RPMI8226 (cell line): ENCODE measurements around the gene GMPPA.

Experiments used
- DNase-seq: peaks from one replicate; pipeline ENCODE4 v3.0.0-alpha.2; 2015

The GMPPA gene

DNA sequence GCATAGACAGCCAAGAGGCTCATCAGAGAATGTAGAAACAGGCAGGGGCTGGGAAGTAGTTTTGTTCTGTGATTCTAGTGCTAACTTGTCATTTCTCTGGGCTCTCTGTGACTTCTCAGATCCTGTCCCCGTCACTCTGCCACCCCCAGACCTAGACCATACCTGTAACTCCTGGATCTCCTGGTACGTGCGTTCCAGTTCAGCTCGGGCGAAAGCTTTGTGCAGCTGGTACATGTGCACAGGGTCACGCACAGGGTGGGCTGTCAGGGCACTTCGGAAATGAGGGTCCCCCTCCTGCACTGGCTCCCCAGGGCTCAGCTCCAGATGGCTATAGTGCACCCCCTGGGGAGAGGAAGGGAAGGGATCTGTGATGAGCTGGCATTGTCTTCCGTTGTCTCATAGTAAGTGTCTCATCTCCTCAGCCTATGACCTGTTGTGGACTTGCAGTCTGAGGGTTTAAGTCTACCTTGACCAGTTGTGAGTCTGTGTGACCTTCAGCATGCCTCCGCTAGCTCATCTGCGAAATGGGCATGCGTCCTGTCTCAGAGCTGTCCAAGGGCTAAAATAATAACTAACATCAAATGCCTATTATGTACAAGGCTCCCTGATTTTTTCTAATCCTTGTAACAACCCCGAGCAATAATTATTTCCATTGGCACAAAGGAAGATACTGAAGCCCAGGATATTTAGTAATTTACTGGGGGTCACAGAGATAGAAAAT is 42.3 kb downstream of the GMPPA start:
- no peak for DNase-seq

GRCh38 chr2:219541611-219542180 is 43.0 kb downstream of the GMPPA start:
- DNase-seq: peak; percentile 89

GRCh38 chr2:219542931-219543595 is 44.4 kb downstream of the GMPPA start:
- DNase-seq: peak; percentile 55

GRCh38 chr2:219543596-219544358 is 45.1 kb downstream of the GMPPA start, which contains the start of the genes CHPF and TMEM198:
TSS of gene CHPF (minus strand) at chr2:219543809. CDS start at chr2:219543538, 271 bp downstream.
TSS of gene TMEM198 (plus strand) at chr2:219544028. CDS start at chr2:219544728, 700 bp downstream.
- DNase-seq: peak; percentile 96

DNA sequence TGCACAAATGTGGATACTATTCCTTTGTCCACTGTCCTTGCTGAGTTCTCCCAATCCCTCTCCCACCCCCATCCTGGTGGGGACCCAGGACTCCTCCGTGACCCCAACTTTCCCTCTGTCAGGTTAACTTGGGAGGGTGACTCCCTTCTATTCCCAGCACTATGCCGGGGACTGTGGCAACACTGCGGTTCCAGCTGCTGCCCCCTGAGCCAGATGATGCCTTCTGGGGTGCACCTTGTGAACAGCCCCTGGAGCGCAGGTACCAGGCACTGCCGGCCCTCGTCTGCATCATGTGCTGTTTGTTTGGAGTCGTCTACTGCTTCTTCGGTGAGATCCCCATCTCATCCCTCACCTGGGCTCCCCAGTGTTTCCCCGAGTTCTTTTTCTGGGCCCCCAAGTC is 45.9 kb downstream of the GMPPA start:
- no peak for DNase-seq

- DNase-seq: no peak
Observed at GRCh38 chr2:219545295-219545942, 46.7 kb downstream of the GMPPA start.

- no peak for DNase-seq
Observed at GRCh38 chr2:219545943-219546352, 47.3 kb downstream of the GMPPA start.

DNA sequence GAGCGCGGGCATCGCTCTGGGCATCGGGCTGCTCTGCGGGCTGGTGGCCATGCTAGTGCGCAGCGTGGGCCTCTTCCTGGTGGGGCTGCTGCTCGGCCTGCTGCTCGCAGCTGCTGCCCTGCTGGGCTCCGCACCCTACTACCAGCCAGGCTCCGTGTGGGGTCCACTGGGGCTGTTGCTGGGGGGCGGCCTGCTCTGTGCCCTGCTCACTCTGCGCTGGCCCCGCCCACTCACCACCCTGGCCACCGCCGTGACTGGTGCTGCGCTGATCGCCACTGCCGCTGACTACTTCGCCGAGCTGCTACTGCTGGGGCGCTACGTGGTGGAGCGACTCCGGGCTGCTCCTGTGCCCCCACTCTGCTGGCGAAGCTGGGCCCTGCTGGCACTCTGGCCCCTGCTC is 48.9 kb downstream of the GMPPA start:
- no peak for DNase-seq

GRCh38 chr2:219548990-219549389 is 50.3 kb downstream of the GMPPA start:
- DNase-seq: no peak

DNA sequence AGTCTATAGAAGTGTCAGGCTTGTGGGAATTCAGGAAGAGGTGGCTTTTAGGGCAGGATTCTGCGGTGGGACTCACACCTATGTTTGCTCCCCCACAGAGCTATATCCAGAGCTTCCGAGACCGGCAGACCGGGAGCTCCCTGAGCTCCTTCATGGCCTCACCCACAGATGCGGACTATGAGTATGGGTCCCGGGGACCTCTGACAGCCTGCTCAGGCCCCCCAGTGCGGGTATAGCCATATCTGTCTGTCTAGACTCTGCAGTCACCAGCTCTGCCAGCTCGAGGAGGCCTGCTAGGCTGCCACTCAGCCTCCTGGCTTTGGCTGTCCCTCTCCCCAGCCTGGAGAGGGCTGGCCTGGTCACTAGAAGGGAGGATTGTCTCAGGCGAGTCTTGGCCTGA is 50.9 kb downstream of the GMPPA start:
- no peak for DNase-seq

GRCh38 chr2:219551441-219552381 is 53.0 kb downstream of the GMPPA start:
- DNase-seq: no peak

DNA sequence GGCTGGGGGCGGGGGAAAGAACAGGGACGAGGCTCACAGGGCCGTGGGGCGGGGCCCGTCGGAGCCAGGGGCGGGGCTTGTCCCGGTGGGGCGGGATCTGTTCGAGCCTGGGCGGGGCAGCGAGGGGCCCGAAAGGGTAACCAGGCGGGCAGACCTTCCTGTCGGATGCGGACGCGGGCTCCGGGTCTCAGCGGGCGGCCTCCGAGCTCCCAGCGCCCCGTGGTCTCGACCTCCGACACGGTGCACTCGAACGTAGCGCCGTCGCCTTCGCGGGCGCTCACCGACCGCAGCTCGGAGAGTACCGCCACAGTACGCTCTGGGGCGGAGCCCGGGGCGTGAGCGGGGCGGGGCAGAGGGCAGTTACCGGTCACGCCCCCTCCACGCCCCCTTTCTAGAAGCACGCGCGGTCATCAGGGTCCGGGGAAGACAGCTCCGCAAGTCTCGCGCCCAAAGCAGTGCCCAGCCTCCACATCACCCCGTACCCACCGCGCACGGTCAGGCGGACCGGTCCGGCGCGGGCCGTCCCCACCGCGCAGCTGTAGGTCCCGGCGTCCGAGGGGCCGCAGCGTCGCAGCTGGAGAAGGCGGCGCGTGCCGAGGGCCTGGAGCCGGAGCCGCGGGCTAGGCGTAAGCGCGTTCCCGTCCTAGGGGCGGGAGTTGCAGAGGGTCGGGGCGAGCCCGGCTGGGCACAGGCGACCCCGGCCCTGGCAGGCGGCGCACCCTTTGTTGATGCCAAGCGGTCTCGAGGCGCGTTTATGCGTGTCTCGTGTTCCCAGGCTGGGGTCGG is 53.9 kb downstream of the GMPPA start:
- peak; percentile 51 for DNase-seq

- DNase-seq: no peak
Observed at GRCh38 chr2:219553168-219553417, 54.4 kb downstream of the GMPPA start.

- DNase-seq: no peak
Observed at GRCh38 chr2:219553463-219553963, 54.8 kb downstream of the GMPPA start.

GRCh38 chr2:219554350-219554749 is 55.7 kb downstream of the GMPPA start:
- DNase-seq: no peak

GRCh38 chr2:219555956-219556355 is 57.3 kb downstream of the GMPPA start:
- no peak for DNase-seq

DNA sequence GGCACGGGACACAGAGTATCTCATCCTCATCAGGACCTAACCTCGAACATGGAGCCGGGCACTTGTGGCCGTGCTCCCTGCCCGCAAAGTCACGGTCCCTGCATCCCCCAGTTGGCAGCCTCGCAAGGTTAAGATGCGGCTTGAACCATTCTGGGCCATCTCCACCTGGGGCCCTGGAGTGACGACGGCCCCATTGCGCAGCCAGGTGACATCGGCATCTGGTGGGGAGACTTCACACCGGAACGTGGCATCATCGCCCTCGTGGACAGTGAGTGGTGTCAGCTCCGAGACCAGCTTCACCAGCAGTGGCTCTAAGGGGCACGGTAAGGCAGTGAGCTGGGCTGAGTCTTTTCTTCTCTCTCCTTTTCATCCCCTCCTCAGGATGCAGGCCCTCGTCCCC is 57.7 kb downstream of the GMPPA start:
- DNase-seq: no peak
